GM12864 (cell line): Measurements from ENCODE around the gene EPHX1.
"Not testable (repeated sequence)": the region's sequence is repeated elsewhere in the genome, so short reads cannot be mapped to it uniquely, and the experiment has no call there.

Source experiments
- DNase-seq: peaks from one replicate; pipeline ENCODE4 v3.0.0-alpha.2; 2011; ENCODE audit warnings: low read depth
- H3K4me3 ChIP-seq: 2 replicates; pipeline ENCODE4 v1.5.1; 2011; ENCODE audit warnings: mild to moderate bottlenecking, low read depth, low read length, control low read depth
- TF ChIP-seq, protein P1 (sequence below): IDR thresholded peaks from 2 replicates; pipeline ENCODE4 v1.5.1; 2011; ENCODE audit warnings: low read depth, mild to moderate bottlenecking, moderate library complexity, low read length, control low read depth, inconsistent platforms; ENCODE audit errors: missing control alignments

The EPHX1 gene

DNA sequence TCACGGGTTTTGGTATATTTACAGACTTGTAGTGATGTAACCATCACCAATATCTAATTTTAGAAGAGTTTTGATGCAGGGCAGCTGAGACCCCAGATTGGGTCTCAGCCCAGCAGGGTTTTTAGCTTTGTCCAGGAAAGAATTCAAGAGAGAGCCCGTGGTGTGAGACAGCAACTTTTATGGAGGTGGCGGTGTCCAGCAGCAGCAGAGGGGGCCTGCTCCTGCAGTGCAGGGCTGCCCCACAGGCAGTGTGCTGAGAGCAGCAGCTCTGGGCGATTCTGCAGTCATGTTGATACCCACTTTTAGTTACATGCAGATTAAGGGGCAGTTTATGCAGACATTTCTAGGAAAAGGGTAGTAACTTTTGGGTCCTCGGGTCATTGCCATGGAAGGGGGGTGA lies 1.8 kb upstream of the EPHX1 start:
- TF ChIP-seq, protein P1, sequence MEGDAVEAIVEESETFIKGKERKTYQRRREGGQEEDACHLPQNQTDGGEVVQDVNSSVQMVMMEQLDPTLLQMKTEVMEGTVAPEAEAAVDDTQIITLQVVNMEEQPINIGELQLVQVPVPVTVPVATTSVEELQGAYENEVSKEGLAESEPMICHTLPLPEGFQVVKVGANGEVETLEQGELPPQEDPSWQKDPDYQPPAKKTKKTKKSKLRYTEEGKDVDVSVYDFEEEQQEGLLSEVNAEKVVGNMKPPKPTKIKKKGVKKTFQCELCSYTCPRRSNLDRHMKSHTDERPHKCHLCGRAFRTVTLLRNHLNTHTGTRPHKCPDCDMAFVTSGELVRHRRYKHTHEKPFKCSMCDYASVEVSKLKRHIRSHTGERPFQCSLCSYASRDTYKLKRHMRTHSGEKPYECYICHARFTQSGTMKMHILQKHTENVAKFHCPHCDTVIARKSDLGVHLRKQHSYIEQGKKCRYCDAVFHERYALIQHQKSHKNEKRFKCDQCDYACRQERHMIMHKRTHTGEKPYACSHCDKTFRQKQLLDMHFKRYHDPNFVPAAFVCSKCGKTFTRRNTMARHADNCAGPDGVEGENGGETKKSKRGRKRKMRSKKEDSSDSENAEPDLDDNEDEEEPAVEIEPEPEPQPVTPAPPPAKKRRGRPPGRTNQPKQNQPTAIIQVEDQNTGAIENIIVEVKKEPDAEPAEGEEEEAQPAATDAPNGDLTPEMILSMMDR: no peak
- no peak overlapping the region for H3K4me3 ChIP-seq
- DNase-seq: no peak

DNA sequence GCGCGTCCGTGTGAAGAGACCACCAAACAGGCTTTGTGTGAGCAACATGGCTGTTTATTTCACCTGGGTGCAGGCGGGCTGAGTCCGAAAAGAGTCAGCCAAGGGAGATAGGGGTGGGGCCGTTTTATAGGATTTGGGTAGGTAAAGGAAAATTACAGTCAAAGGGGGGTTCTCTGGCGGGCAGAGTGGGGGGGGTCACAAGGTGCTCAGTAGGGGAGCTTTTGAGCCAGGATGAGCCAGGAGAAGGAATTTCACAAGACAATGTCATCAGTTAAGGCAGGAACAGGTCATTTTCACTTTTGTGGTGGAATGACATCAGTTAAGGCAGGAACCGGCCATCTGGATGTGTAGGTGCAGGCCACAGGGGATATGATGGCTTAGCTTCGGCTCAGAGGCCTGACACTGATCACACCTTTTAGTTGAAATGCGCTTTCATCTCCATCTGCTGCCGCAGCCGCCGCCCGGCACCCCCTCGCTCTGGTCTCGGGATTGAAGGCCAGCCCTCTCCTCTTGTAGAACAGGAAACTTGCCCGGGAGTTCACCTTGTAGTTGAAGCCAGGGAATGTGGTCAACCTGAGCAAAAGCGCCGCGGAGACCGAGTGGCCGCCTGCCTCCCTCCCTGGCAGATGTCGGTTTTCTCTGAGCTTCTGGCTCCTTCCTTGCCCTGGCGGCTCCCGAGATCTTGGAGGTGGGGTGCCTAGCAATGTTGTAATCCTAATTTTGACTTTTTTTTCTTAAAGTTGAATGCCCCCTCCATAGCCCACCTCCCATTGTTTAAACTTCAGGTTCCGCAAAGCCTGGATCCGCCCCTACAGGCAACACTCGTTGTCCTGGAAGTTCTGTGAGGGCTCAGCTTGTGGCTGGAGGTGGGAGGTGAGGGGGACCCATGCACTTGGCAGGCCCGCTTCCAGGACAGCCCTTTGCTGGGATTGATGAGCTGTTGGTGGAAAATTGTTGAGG lies 935 bp downstream of the EPHX1 start:
- H3K4me3 ChIP-seq: peak overlapping the region; percentile 44
- not testable (repeated sequence) for DNase-seq

DNA sequence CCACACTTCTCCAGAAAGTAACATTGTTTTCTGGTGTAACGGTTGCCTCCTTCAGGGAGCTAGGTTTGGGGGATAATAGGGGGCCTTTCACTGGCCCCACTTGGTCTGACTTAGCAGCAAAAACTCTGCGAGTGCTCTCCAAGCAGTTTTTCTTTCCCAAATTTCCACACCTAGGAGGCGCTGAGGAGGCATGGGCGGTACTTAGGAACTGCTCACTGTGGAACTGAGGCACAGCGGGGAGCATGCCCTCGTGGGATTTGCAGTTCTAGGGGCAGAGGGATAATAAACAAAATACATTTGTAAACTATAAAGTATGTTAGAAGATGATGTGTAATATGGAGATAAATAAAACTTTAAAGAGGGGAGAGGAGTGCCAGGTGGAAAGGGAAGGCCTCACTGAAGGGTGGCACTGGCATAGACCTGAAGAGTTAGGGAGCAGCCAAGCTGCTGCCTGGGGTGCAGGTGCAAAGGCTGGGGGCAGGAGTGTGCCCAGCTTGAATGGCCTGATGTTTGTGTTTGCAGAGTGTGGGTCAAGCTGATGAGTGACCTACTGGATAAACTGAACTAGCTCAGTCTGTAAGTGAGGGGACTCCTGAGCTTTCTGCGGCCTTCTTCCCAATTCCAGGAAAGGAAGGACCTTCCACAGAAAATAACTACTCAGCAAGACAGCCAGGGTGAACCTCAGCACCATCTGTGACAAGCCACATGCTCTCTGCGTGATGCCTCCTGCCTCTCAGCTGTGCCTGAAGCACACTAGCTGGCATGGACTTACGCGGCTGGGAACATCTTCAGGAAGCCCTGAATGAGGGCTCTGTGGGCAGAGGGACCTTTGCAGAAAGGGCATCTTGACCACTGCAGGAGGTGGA lies 1.9 kb downstream of the EPHX1 start:
- TF ChIP-seq, protein P1: no peak
- DNase-seq: no peak
- no peak overlapping the region for H3K4me3 ChIP-seq

DNA sequence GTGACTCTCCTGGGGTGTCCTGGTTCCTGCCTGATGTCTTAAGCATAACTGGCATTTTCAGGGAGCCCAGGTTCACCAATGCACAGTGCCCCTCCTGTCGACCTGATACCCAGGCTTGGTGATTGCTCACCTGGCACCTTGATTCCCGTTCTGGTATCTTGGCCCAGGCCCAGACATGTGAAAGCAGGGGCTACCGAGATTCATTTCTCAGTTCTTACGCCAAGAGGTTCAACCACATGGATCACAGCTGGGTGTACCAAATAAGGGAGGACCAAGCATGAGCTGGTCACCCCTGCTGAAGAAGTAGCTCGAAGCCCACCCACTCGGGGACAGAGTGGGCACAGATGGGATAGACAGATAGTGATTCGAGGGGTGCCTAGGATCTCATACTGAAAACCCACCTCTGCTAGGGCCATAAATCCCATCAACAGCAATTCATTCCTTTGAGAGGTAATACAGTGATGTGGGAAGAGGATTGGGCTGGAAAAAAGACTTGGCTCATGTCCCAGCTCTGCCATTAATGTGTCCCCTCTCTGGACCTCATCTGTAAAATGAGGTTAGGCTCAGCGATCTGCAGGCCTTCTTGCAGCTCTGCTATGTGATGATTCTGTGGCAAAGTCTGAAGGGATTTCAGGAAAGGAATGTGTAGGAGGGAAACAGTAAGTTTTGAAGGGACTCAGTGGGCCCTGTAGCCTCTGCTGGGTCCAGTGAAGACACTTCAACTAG lies 2.7 kb downstream of the EPHX1 start:
- TF ChIP-seq, protein P1: no peak
- no peak overlapping the region for H3K4me3 ChIP-seq

DNA sequence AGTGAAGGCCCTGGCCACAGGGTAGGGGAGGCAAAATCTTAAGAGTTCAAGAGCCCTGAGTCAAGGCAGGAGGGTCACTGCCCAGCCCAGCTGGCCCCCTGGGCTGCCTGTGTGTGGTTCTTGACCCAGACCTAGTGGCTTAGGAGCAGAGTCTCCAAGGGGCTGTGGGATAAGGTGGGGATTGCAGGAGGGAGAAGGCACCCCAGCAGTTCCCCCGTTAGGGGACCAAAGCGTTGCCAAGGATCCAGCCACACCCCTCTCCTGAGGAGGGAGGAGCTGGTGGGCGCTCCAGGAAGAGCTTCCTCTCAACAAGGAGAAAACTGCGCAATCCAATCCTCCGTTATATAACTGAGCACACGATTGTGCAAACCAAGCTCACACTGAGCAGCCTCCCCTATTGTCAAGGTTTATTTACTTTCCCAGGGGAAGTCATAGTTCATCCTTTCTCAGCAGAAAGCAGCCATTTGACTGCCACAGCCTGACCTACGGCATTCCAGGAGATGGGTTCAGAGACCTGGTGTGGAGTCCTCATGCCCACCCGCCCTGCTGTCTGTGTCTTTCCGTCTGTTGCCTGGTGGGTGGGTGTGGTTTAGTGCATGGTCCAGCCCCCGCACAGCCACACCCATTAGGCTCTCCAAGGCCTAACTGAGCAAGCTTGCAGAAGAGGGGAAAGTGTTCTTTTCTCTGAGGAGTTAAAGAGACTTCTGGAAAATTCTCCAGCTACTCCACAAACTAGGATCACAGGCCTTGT lies 3.5 kb downstream of the EPHX1 start:
- no peak for DNase-seq
- TF ChIP-seq, protein P1: no peak
- H3K4me3 ChIP-seq: no peak overlapping the region

More for the DNA sequence above, 2.7 kb downstream of the EPHX1 start:
- DNase-seq: no peak

DNA sequence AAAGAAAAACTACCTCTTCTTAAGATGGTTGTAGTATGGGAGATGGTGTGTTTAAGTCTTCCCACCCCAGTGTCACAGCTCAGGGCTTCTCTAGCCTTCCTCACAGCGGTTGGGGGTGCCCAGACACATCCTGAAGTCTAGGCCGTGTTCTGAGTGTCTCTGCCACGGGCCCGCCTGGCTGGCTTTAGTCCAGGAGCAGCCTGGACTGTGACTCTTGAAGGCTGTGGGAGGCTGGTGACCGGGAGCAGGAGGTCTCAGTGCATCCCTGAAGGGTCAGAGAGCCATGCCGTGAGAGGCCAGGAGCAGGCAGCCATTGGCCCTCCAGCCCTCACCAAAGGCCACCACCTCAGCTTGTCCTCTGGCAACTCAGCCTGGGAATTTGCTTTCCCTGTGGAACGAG lies 4.5 kb downstream of the EPHX1 start:
- TF ChIP-seq, protein P1: no peak
- DNase-seq: no peak

DNA sequence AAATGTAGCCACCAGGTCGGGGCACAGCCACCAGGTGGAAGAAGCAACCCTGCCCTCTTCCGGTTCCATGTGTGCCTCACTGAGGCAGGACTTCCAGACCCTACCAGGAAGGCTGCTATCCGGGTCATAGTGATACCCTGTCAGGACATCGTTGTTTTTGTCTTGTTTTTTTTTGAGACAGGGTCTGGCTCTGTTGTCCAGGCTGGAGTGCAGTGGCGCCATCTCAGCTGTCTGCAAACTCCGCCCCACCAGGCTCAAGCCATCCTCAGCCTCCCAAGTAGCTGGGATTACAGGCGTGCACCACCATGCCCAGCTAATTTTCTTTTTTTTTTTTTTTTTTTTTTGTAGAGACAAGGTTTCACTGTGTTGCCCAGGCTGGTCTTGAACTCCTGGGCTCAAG lies 5.2 kb downstream of the EPHX1 start:
- not testable (repeated sequence) for H3K4me3 ChIP-seq, DNase-seq

More for the DNA sequence above, 4.5 kb downstream of the EPHX1 start:
- H3K4me3 ChIP-seq: no peak overlapping the region
